GM23248 (cell line): ENCODE results near the gene KRTAP3-3. TPM values are rescaled to one million over a fixed set of nuclear protein-coding genes. Genes with fewer than 3 reads are reported as not detected.
"Not testable (repeated sequence)": the region's sequence is repeated elsewhere in the genome, so short reads cannot be mapped to it uniquely, and the experiment has no call there.

ENCODE experiments used
- DNase-seq: peaks from one replicate; pipeline ENCODE4 v3.0.0-alpha.2; 2015
- H2AFZ ChIP-seq: fragments of 200-600 bp; sonication (generic); 2 replicates; pipeline ENCODE4 v1.6.1; 2016; ENCODE audit warnings: antibody characterized with exemption
- H3F3A ChIP-seq: fragments of 200-600 bp; sonication (generic); 2 replicates; pipeline ENCODE4 v1.6.1; 2016; ENCODE audit warnings: mild to moderate bottlenecking, antibody characterized with exemption, mixed run types; ENCODE audit not compliant: insufficient read depth
- H3K27ac ChIP-seq: fragments of 200-600 bp; sonication (generic); 2 replicates; pipeline ENCODE4 v1.5.1; 2016; ENCODE audit warnings: mild to moderate bottlenecking
- H3K27me3 ChIP-seq: fragments of 200-600 bp; sonication (generic); replicated peaks from 2 replicates; pipeline ENCODE4 v1.6.1; 2016; ENCODE audit warnings: mild to moderate bottlenecking; ENCODE audit not compliant: insufficient read depth
- H3K36me3 ChIP-seq: fragments of 200-600 bp; sonication (generic); 2 replicates; pipeline ENCODE4 v1.6.1; 2016; ENCODE audit warnings: low read depth, mild to moderate bottlenecking
- H3K4me1 ChIP-seq: fragments of 200-600 bp; sonication (generic); 2 replicates; pipeline ENCODE4 v1.6.1; 2016; ENCODE audit warnings: mild to moderate bottlenecking; ENCODE audit not compliant: insufficient read depth
- H3K4me2 ChIP-seq: fragments of 200-600 bp; sonication (generic); one replicate; pipeline ENCODE4 v1.6.1; 2016; ENCODE audit warnings: mild to moderate bottlenecking; ENCODE audit not compliant: unreplicated experiment
- H3K4me3 ChIP-seq: fragments of 200-600 bp; sonication (generic); 2 replicates; pipeline ENCODE4 v1.5.1; 2016; ENCODE audit warnings: mild to moderate bottlenecking
- H3K79me2 ChIP-seq: fragments of 200-600 bp; sonication (generic); 2 replicates; pipeline ENCODE4 v1.6.1; 2016; ENCODE audit warnings: mild to moderate bottlenecking; ENCODE audit not compliant: insufficient read depth
- H3K9ac ChIP-seq: fragments of 200-600 bp; sonication (generic); 2 replicates; pipeline ENCODE4 v1.6.1; 2016; ENCODE audit warnings: mild to moderate bottlenecking
- H3K9me2 ChIP-seq: fragments of 200-600 bp; sonication (generic); 2 replicates; pipeline ENCODE4 v1.6.1; 2016; ENCODE audit warnings: mixed run types, mild to moderate bottlenecking, moderate library complexity; ENCODE audit not compliant: insufficient read depth
- H3K9me3 ChIP-seq: fragments of 200-600 bp; sonication (generic); one replicate; pipeline ENCODE4 v1.6.1; 2017; ENCODE audit warnings: low read depth
- H4K20me1 ChIP-seq: fragments of 200-600 bp; sonication (generic); 2 replicates; pipeline ENCODE4 v1.6.0; 2016; ENCODE audit not compliant: insufficient read depth
- EZH2 ChIP-seq: fragments of 200-600 bp; sonication (generic); IDR thresholded peaks from 2 replicates; pipeline ENCODE4 v1.6.1; 2018; ENCODE audit warnings: antibody characterized with exemption, mild to moderate bottlenecking; ENCODE audit not compliant: insufficient read depth, poor library complexity, severe bottlenecking
- EZH2phosphoT487 ChIP-seq: fragments of 200-600 bp; sonication (generic); IDR thresholded peaks from 2 replicates; pipeline ENCODE4 v1.6.1; 2018; ENCODE audit warnings: antibody characterized with exemption, moderate library complexity, mild to moderate bottlenecking, low read depth; ENCODE audit not compliant: insufficient read depth
- WGBS, 2 experiments: methylation state at CpG; one replicate each; pipeline ENCODE4 v1.1.6; 2015 to 2017; ENCODE audit warnings: low lambda C conversion rate in 2 of 2, low coverage in 1 of 2; ENCODE audit errors: missing lambda C conversion rate in 2 of 2; 5-methylcytosine and 5-hydroxymethylcytosine counted together
- in situ Hi-C: fragments of 300-500 bp; cut with MboI; formaldehyde crosslinking; loops from 2 replicates; pipeline ENCODE4 v1.15.0; 2020
- polyA plus RNA-seq: library from polyadenylated mRNA; unstranded; fragments of >200 nt; fragmentation: Nextera tagmentation; extraction: Ambion mirVana; gene quantifications from 2 replicates; pipeline ENCODE4 v1.2.1, GENCODE V29; 2016
- total RNA-seq: library from RNA; depleted of rRNA; stranded (reverse); fragments of >200 nt; shearing (Covaris generic); gene quantifications from 2 replicates; pipeline ENCODE4 v1.2.3, GENCODE V29; 2014

KRTAP3-3 gene
- total and polyA plus RNA-seq, 2 experiments from 2014 or later, result not detected

GRCh38 chr17:41002814-41003213 is 8.8 kb upstream of the KRTAP3-3 start:
- H3K9ac ChIP-seq, result no peak overlapping the region
- DNase-seq, result peak; percentile 22
- no peaks in the 10 kb centered on the region for H3K27me3 ChIP-seq
- no peaks in the 10 kb centered on the region for H3K9me2 ChIP-seq
- H3K36me3 ChIP-seq, result no peaks in the 10 kb centered on the region
- H4K20me1 ChIP-seq, result no peaks in the 10 kb centered on the region
- H2AFZ ChIP-seq, result 0 out of 2 replicates have a peak overlapping the region, but pooled peaks have one; percentile 6
- H3K4me3 ChIP-seq, result no peak overlapping the region
- no peaks in the 10 kb centered on the region for H3K9me3 ChIP-seq
- H3K4me2 ChIP-seq, result no peak overlapping the region
- H3K27ac ChIP-seq, result no peak overlapping the region
- H3K79me2 ChIP-seq, result no peaks in the 10 kb centered on the region
- in situ Hi-C loops, result no loop called here
- TF ChIP-seq EZH2phosphoT487, result no peak
- TF ChIP-seq EZH2, result no peak
- 43 to 51% methylated on average over 5 of the region's 5 CpGs for WGBS, 2 experiments
- H3K4me1 ChIP-seq, result peaks cover 9% of the 10 kb centered on the region; the same call in 1 of the 2 replicates
- H3F3A ChIP-seq, result no peaks in the 10 kb centered on the region

GRCh38 chr17:41001795-41002194 is 7.8 kb upstream of the KRTAP3-3 start:
- DNase-seq, result no peak
- Histone ChIP-seq H3K9me2 (no peaks in the 10 kb centered on the region), H4K20me1 (no peaks in the 10 kb centered on the region), H3K36me3 (no peaks in the 10 kb centered on the region), H3K4me3 (no peak overlapping the region), H3K27me3 (no peaks in the 10 kb centered on the region), H3K9me3 (no peaks in the 10 kb centered on the region), H3F3A (no peaks in the 10 kb centered on the region), H3K79me2 (no peaks in the 10 kb centered on the region), H3K27ac (no peak overlapping the region), H3K4me2 (no peak overlapping the region), H2AFZ (no peak overlapping the region), H3K9ac (no peak overlapping the region), H3K4me1 (peaks cover 9% of the 10 kb centered on the region; the same call in 1 of the 2 replicates)
- in situ Hi-C loops, result no loop called here
- TF ChIP-seq EZH2phosphoT487 (no peak), EZH2 (no peak)
- 83 to 89% methylated on average over 4 of the region's 4 CpGs for WGBS, 2 experiments

- H4K20me1 ChIP-seq, H3F3A ChIP-seq, H2AFZ ChIP-seq, in situ Hi-C loops, H3K27me3 ChIP-seq, H3K4me2 ChIP-seq, H3K9ac ChIP-seq, H3K36me3 ChIP-seq, H3K27ac ChIP-seq, DNase-seq, H3K4me3 ChIP-seq, H3K9me2 ChIP-seq, H3K4me1 ChIP-seq, H3K79me2 ChIP-seq, H3K9me3 ChIP-seq: not testable (repeated sequence)
- 87 to 89% methylated on average over 6 of the region's 6 CpGs for WGBS, 2 experiments
Observed at GRCh38 chr17:40999563-40999962, 5.6 kb upstream of the KRTAP3-3 start, which contains the start of gene KRTAP3-2. Gene KRTAP3-2, minus strand, starts transcription at chr17:40999906. Its CDS starts 53 bp downstream, at chr17:40999853.

- no peak overlapping the region for H3K4me2 ChIP-seq
- H4K20me1 ChIP-seq, result no peaks in the 10 kb centered on the region
- no peak overlapping the region for H3K9ac ChIP-seq
- H3K27ac ChIP-seq, result no peak overlapping the region
- DNase-seq, result no peak
- H3K79me2 ChIP-seq, result no peaks in the 10 kb centered on the region
- H3K36me3 ChIP-seq, result no peaks in the 10 kb centered on the region
- H3K27me3 ChIP-seq, result no peaks in the 10 kb centered on the region
- in situ Hi-C loops, result no loop called here
- H3K9me2 ChIP-seq, result no peaks in the 10 kb centered on the region
- no peak overlapping the region; the same call in 1 of the 2 replicates for H2AFZ ChIP-seq
- TF ChIP-seq EZH2 (no peak), EZH2phosphoT487 (no peak)
- WGBS, 2 experiments, result 88 to 91% methylated on average over 2 of the region's 2 CpGs
- no peak overlapping the region for H3K4me3 ChIP-seq
- H3F3A ChIP-seq, result no peaks in the 10 kb centered on the region
- no peaks in the 10 kb centered on the region for H3K4me1 ChIP-seq
- no peaks in the 10 kb centered on the region for H3K9me3 ChIP-seq
Observed at GRCh38 chr17:40997361-40997760, 3.4 kb upstream of the KRTAP3-3 start.

- Histone ChIP-seq H3K4me3 (no peak overlapping the region), H3K9ac (no peak overlapping the region), H3K36me3 (no peaks in the 10 kb centered on the region), H3K9me3 (no peaks in the 10 kb centered on the region), H3K4me1 (no peaks in the 10 kb centered on the region), H3K4me2 (no peak overlapping the region), H3K27ac (no peak overlapping the region), H3K9me2 (no peaks in the 10 kb centered on the region), H3K79me2 (no peaks in the 10 kb centered on the region), H4K20me1 (no peaks in the 10 kb centered on the region), H3F3A (no peaks in the 10 kb centered on the region), H2AFZ (no peak overlapping the region), H3K27me3 (no peaks in the 10 kb centered on the region)
- 77 to 79% methylated on average over 4 of the region's 4 CpGs for WGBS, 2 experiments
- in situ Hi-C loops, result no loop called here
- no peak for DNase-seq
- TF ChIP-seq EZH2 (no peak), EZH2phosphoT487 (no peak)
Observed at GRCh38 chr17:40996829-40997228, 2.9 kb upstream of the KRTAP3-3 start.
